GM12873 (cell line): ENCODE results near the gene RELA.

ENCODE experiments used
- CTCF ChIP-seq: IDR thresholded peaks from 2 replicates; pipeline ENCODE4 v1.5.1; 2012; ENCODE audit warnings: low read depth, mild to moderate bottlenecking, moderate library complexity, low read length, control low read depth; ENCODE audit not compliant: insufficient read depth; ENCODE audit errors: missing control alignments

RELA gene

DNA sequence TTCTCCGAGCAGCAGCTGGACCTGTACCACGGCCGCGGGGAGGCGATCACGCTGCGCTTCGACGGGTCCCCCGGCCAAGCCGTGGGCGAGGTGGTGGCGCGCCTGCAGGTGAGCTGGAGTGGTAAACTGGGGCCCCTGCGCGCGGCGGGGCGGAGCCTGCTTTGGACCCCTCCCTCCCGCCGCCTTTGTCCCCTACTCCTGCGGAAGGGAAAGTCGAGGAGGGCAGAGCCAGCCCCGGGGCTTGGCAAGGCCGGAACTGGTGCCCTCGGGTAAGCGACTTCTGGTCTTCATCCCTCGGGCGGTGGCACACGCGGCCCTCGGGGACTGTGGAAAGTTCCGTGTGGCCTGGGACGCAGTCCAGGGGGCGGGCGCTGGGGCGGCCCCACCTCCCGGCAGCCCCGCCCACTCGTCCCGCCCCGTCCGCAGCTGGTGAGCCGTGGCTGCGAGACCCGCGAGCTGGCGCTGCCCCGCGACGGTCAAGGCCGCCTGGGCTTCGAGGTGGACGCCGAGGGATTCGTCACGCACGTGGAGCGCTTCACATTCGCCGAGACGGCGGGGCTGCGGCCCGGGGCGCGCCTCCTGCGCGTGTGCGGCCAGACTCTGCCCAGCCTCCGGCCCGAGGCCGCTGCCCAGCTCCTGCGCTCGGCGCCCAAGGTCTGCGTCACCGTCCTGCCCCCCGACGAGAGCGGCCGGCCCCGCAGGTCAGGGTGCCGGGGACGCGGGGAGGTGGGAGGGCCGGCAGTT lies 15.6 kb downstream of the RELA start:
- TF ChIP-seq CTCF = no peak

DNA sequence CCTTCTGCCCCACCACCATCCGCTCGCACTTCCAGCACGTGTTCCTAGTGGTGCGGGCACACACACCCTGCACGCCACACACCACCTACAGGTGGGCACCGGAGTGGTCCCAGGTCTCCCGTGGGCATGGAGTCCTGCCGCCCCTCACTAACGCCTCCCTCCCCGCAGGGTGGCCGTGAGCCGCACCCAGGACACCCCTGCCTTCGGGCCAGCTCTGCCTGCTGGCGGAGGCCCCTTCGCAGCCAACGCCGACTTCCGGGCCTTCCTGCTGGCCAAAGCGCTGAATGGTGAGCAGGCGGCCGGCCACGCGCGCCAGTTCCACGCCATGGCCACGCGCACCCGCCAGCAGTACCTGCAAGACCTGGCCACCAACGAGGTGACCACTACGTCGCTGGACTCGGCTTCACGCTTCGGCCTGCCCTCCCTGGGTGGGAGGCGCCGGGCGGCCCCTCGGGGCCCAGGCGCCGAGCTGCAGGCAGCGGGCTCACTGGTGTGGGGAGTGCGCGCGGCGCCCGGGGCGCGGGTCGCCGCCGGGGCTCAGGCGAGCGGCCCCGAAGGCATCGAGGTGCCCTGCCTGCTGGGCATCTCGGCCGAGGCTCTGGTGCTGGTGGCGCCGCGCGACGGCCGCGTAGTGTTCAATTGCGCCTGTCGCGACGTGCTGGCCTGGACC lies 16.3 kb downstream of the RELA start:
- TF ChIP-seq CTCF = no peak

GRCh38 chr11:65645710-65646109 lies 17.0 kb downstream of the RELA start:
- no peak for TF ChIP-seq CTCF

- no peak for TF ChIP-seq CTCF
Observed at GRCh38 chr11:65644837-65645236, 17.9 kb downstream of the RELA start.

GRCh38 chr11:65643971-65644370 lies 18.7 kb downstream of the RELA start:
- no peak for TF ChIP-seq CTCF

DNA sequence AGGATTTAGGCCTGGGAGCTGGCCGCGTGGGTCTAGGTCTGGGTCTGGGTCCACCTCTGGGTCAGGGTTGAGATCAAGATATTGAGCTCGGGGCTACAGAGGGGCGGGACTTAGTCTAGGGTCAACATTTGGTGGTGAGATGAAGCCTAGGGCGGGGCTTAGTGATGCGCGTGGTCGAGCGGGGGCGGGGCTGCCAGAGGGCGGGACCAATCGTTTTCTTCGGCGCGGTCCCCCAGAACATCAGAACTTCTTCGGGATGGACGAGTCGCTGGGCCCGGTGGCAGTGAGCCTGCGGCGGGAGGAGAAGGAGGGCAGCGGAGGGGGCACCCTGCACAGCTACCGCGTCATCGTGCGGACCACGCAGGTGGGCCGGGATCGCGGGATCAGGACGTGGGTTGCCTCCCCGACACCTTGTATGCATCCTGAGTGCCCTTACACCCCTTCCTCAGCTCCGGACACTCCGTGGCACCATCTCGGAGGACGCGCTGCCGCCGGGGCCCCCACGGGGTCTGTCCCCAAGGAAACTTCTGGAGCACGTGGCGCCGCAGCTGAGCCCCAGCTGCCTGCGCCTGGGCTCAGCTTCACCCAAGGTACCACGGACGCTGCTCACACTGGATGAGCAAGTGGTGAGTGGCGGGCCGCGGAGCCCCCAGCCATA lies 20.6 kb downstream of the RELA start:
- no peak for TF ChIP-seq CTCF

DNA sequence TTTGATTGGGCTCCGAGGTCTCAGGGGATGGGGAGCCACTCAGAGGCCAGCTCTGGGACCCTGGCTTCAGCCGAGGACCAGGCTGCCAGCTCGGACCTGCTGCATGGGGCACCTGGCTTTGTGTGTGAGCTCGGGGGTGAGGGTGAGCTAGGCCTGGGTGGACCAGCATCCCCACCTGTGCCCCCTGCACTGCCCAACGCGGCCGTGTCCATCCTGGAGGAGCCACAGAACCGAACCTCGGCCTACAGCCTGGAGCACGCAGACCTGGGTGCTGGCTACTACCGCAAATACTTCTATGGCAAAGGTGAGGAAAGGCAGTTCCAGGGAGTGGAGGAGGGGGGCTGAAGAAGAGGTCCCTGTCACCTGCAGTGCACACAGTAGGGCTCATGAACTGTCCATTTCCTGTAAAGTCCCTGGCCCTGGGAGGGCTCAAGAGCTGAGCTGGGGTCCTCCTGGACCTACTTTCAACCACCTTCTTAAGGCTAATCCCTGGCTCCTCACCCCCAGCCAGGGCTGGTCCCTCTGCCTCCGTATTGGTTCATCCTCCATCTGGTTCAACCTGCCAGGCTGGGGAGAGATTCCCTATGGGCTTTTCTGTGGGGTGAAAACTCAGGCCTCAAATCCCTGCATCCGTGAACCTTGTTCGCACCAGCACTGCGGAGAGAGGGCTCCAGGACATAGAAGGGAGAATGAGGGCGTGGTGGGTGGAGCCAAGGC lies 21.3 kb downstream of the RELA start:
- TF ChIP-seq CTCF = no peak
